GM18498 (cell line): ENCODE results near the gene ABCC9.
"Not testable (repeated sequence)": the region's sequence is repeated elsewhere in the genome, so short reads cannot be mapped to it uniquely, and the experiment has no call there.

Source experiments
- ATAC-seq: cut with Tn5 transposase; IDR thresholded peaks from one replicate; pipeline ENCODE4 v1.9.1; 2021; ENCODE audit warnings: mild to moderate bottlenecking, moderate library complexity; ENCODE audit not compliant: unreplicated experiment

ABCC9 gene

DNA sequence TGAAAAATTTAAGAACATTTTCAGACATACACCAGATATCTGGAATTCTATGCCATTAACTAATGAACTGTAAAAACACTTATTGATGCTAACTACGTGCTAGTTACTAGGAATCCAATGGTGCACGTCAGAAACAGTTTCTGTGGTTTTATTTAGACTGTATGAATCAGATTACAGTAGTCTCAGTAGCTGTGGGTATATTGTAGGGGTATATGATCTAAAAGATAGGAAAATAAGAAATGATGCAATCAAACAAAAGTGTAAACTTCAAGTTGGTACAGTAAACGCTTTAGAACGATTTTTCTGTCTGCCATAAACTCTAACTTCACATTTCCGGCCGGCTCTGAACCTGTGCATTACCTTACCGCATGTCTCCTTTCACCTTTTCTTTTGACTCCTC lies 2.3 kb downstream of the ABCC9 start:
- no peak for ATAC-seq

- no peak for ATAC-seq
Observed at GRCh38 chr12:21934173-21934572, 7.1 kb downstream of the ABCC9 start.

GRCh38 chr12:21933656-21934055 lies 7.6 kb downstream of the ABCC9 start:
- no peak for ATAC-seq

- not testable (repeated sequence) for ATAC-seq
Observed at GRCh38 chr12:21929972-21930371, 11.3 kb downstream of the ABCC9 start.

DNA sequence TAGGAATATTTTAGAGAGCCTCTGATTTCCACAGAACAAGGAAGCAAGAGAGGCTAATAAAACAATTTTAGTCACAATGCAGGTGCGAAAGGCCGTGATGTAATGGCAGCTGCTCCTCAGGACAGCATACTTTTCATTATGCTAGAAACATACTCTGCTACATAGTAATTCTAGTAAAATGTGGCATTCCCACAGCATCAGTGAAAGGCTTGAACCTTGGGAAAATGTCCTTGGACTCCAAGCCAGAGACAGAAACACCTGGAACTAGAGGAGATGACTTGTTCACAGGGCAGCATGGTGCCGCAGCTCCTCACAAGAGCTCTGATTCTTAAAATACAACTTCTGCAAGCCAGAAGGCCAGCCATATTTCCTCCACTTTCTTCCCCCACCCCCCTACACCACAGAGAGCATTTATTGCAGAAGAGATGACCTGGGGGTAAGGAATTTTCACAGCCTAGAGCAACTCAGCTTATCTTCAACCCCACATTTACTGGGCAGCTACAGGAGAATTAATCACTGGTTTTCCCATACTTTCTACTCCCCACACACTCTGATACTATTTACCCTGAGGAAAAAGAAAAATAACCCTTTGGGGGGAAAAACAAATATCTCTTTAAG lies 15.8 kb downstream of the ABCC9 start:
- ATAC-seq = no peak

DNA sequence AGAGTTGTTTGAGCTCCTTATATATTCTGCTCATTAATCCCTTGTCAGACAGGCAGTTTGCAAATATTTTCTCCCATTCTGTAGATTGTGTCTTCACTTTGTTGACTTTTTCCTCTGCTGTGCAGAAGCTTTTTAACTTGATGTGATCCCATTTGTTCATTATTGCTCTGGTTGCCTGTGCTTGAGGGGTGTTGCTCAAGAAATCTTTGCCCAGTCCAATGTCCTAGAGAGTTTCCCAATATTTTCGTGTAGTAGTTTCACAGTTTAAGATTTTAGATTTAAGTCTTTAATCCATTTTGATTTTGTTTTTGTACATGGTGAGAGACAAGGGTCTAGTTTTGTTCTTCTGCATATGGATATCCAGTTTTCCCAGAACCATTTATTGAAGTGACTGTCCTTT lies 19.8 kb downstream of the ABCC9 start:
- ATAC-seq = no peak

DNA sequence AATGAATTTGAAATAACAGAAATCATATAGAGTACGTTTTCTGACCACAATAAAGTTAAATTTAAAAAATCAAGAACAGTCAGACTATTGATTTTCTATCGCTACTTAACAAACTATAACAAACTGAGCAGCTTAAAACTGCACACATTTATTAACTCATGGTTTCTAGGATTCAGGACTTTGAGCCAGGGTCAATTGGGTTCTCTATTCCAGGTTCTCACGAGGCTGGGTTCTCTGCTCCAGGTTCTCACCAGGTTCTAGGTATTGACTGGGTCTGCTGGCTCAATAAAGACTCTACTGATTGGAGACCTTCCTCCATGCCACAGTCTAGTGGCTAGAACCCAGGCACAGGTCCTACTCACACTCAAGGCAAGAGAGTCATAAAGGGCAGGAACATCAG lies 22.8 kb downstream of the ABCC9 start:
- no peak for ATAC-seq

GRCh38 chr12:21913823-21914222 lies 27.4 kb downstream of the ABCC9 start:
- no peak for ATAC-seq

DNA sequence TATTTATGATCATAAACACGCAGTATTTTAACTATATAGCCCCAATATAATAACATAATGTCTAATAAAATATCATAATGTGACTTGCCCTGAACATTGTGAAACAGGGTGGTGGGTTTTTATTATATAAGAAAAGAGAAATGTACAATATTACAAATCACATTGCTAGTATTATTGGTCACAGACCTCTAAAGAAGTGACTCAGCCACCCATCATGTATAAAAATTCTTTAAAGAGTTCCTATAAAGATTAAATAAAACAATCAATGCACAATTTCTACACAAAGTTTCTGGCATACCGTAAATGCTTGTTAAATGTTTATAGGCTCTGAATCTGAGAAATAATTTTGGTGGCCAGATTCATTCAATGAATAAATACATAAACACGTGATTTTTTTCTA lies 28.9 kb downstream of the ABCC9 start:
- ATAC-seq = no peak

- no peak for ATAC-seq
Observed at GRCh38 chr12:21911832-21912231, 29.4 kb downstream of the ABCC9 start.

- no peak for ATAC-seq
Observed at GRCh38 chr12:21910657-21911056, 30.6 kb downstream of the ABCC9 start.

GRCh38 chr12:21907948-21908837 lies 33.0 kb downstream of the ABCC9 start:
- no peak for ATAC-seq

DNA sequence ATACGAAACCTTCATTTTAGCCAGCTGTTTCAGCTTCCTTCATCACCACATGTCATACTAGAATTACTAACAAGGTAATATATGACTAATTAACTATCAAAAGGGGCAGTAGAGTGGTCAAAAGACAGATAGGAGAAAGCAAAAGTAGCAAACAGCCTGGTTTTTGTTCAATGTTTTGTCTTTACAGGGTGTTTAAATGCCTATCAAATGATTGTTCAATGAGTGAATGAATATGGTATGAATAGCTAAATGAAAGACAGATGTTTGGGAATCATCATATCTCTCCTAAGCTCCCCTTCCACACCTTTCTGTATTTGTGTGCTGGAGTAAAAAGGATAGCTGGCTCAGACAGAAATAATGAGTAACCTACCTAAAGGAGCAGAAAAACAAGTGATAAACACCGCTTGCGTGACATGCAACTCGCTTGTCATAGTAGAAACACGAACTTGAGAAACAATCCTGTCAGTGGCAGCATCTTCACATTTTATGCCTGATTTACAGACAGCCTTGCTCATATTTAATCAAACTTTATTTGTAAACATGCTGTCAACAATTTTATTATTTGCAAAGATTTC lies 34.2 kb downstream of the ABCC9 start:
- ATAC-seq = no peak

GRCh38 chr12:21899532-21899931 lies 41.7 kb downstream of the ABCC9 start:
- not testable (repeated sequence) for ATAC-seq

DNA sequence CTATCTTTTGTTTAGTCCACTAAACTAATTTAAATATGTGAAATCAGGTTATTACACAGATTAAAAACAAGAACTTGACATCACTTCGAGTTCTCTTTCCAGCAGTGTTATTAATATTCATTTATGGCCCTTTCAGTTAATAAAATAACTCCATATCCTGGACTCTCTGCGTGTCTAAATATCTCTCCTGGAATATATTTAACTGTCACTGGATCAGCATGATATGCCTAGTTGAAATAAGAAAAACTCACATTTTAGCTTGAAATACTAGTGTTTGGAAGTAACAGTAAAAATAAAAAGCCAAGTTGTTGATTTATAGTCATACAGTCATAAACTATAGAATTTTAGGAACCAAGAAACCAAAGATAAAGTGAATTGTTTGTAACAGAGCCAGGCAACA lies 45.6 kb downstream of the ABCC9 start:
- ATAC-seq = no peak

- ATAC-seq = no peak
Observed at GRCh38 chr12:21894792-21895595, 46.2 kb downstream of the ABCC9 start.

GRCh38 chr12:21893924-21894323 lies 47.3 kb downstream of the ABCC9 start:
- no peak for ATAC-seq

GRCh38 chr12:21892341-21892740 lies 48.9 kb downstream of the ABCC9 start:
- ATAC-seq = no peak

- no peak for ATAC-seq
Observed at GRCh38 chr12:21891751-21892217, 49.4 kb downstream of the ABCC9 start.

DNA sequence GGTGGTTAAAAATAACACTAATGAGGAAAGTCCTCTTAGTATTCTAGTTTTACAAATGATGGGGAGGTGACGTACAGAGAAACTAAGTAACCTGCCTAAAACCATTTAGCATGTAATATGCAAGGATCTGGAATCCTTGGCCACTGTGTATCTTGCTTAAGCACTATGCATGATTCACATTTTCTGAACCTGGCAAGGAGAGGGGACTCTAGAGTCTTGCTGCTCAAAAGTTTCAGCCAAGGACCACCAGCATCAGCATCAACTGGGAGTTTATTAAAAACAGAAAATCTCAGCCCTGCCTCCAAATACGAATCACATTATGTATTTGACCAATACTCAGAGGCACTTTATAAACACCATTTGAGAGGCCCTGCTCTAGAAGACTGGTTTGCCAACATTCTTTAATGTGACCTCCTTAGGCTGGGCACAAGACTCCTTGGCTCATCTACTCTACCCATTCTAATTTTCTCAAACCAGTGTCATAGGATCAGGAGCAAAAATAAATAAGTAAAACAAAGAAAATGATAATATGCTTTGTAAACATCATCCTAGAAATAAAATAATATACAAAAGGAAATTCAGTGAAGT lies 52.9 kb downstream of the ABCC9 start:
- ATAC-seq = no peak

DNA sequence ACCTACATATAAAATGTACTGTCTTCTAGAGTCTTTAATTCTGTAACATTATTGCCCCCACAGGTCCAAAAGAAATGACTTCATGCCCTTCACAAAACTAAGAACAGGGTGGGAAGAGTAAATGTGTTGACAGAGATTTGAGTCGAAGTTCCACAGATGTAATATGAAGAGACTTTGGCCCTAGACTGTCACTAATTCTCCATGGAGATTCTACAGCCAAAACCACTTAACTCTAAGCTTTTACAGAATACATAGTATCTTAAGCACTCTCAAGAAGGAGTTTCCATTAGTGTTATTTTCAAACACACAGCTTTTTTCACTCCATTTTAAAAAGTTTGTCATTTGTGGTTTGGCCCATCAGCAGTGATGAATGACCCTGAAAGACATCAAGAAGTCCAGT lies 56.3 kb downstream of the ABCC9 start:
- ATAC-seq = no peak
